ENCODE results near the gene CSRP1.
A peak's percentile ranks its signal among the peaks of the same experiment; 100 is the strongest.
"Not testable (repeated sequence)": the region's sequence is repeated elsewhere in the genome, so short reads cannot be mapped to it uniquely, and the experiment has no call there.

Gene CSRP1

GRCh38 chr1:201537891-201538611, 31.1 kb upstream of the CSRP1 start:
- no peak for DNase-seq

GRCh38 chr1:201537467-201537866, 30.5 kb upstream of the CSRP1 start:
- no peak for DNase-seq

GRCh38 chr1:201537028-201537427, 30.1 kb upstream of the CSRP1 start:
- DNase-seq: no peak

GRCh38 chr1:201536558-201536957, 29.6 kb upstream of the CSRP1 start:
- no peak for DNase-seq

- DNase-seq: no peak
These were observed 29.0 kb upstream of the CSRP1 start for GRCh38 chr1:201535919-201536245.

- DNase-seq: no peak
These were observed 28.4 kb upstream of the CSRP1 start for GRCh38 chr1:201535046-201535918.

- no peak for DNase-seq
These were observed 26.9 kb upstream of the CSRP1 start for GRCh38 chr1:201533836-201534235.

- peak; percentile 83 for DNase-seq
These were observed 24.9 kb upstream of the CSRP1 start for GRCh38 chr1:201531551-201532425.

GRCh38 chr1:201530741-201531531, 24.0 kb upstream of the CSRP1 start:
- peak; percentile 93 for DNase-seq

GRCh38 chr1:201528631-201529252, 21.8 kb upstream of the CSRP1 start:
- no peak for DNase-seq

GRCh38 chr1:201527879-201528278, 21.0 kb upstream of the CSRP1 start:
- no peak for DNase-seq

- no peak for DNase-seq
These were observed 18.4 kb upstream of the CSRP1 start for GRCh38 chr1:201525193-201525778.

GRCh38 chr1:201520046-201520575, 13.2 kb upstream of the CSRP1 start:
- not testable (repeated sequence) for DNase-seq

GRCh38 chr1:201518071-201518470, 11.1 kb upstream of the CSRP1 start:
- DNase-seq: no peak

- no peak for DNase-seq
These were observed 10.7 kb upstream of the CSRP1 start for GRCh38 chr1:201517631-201518030.

- DNase-seq: no peak
These were observed 9.7 kb upstream of the CSRP1 start for GRCh38 chr1:201516511-201517127.

- DNase-seq: no peak
These were observed 9.0 kb upstream of the CSRP1 start for GRCh38 chr1:201515895-201516294.

GRCh38 chr1:201515062-201515750, 8.3 kb upstream of the CSRP1 start:
- no peak for DNase-seq

- no peak for DNase-seq
These were observed 7.5 kb upstream of the CSRP1 start for GRCh38 chr1:201514466-201514865.
